Trophoblast cell (in vitro differentiated cells and primary cell): Measurements from ENCODE around the gene GSG1.
"Not testable (repeated sequence)": the region's sequence is repeated elsewhere in the genome, so short reads cannot be mapped to it uniquely, and the experiment has no call there.

Experiments used
- DNase-seq, 2 donors: peaks; one replicate each; pipeline ENCODE4 v3.0.0-alpha.2; 2016
- H2AFZ ChIP-seq: 2 replicates; pipeline ENCODE4 v1.6.1; 2013; ENCODE audit warnings: low read length, moderate library complexity, mild to moderate bottlenecking; ENCODE audit not compliant: insufficient read depth, poor library complexity
- H2AK5ac ChIP-seq: 2 replicates; pipeline ENCODE4 v1.6.1; 2013; ENCODE audit warnings: mild to moderate bottlenecking, low read length
- H2BK120ac ChIP-seq: 2 replicates; pipeline ENCODE4 v1.6.1; 2013; ENCODE audit warnings: low read length, mild to moderate bottlenecking, moderate library complexity; ENCODE audit not compliant: insufficient read depth, poor library complexity
- H2BK12ac ChIP-seq: 2 replicates; pipeline ENCODE4 v1.6.1; 2013; ENCODE audit warnings: mild to moderate bottlenecking, low read length, moderate library complexity
- H2BK5ac ChIP-seq: 2 replicates; pipeline ENCODE4 v1.6.1; 2013; ENCODE audit warnings: low read length, low read depth, moderate library complexity, mild to moderate bottlenecking; ENCODE audit not compliant: poor library complexity
- H3K14ac ChIP-seq: 2 replicates; pipeline ENCODE4 v1.6.1; 2013; ENCODE audit warnings: mild to moderate bottlenecking, low read length
- H3K18ac ChIP-seq: 2 replicates; pipeline ENCODE4 v1.6.1; 2013; ENCODE audit warnings: mild to moderate bottlenecking, low read length
- H3K23ac ChIP-seq: 2 replicates; pipeline ENCODE4 v1.6.1; 2013; ENCODE audit warnings: low read length
- H3K27ac ChIP-seq: 2 replicates; pipeline ENCODE4 v1.5.1; 2013; ENCODE audit warnings: low read depth, mild to moderate bottlenecking, inconsistent platforms, low read length, moderate library complexity
- H3K27me3 ChIP-seq: 2 replicates; pipeline ENCODE4 v1.6.1; 2013; ENCODE audit warnings: inconsistent platforms, mild to moderate bottlenecking, low read length, moderate library complexity; ENCODE audit not compliant: insufficient read depth
- H3K36me3 ChIP-seq, 2 experiments: 1 replicate in 1 of 2; 2 replicates in 1 of 2; pipeline ENCODE4 v1.6.1; 2013; ENCODE audit warnings: low read length in 2 of 2, mild to moderate bottlenecking in 2 of 2, moderate library complexity in 1 of 2; ENCODE audit not compliant: insufficient read depth in 2 of 2, control insufficient read depth in 1 of 2
- H3K4ac ChIP-seq: 2 replicates; pipeline ENCODE4 v1.6.1; 2013; ENCODE audit warnings: low read depth, mild to moderate bottlenecking, low read length, moderate library complexity
- H3K4me1 ChIP-seq, 2 experiments: 1 replicate in 1 of 2; 2 replicates in 1 of 2; pipeline ENCODE4 v1.6.1; 2013; ENCODE audit warnings: low read length in 2 of 2, mild to moderate bottlenecking in 2 of 2, moderate library complexity in 1 of 2; ENCODE audit not compliant: insufficient read depth in 2 of 2, control insufficient read depth in 1 of 2
- H3K4me2 ChIP-seq: 2 replicates; pipeline ENCODE4 v1.6.1; 2013; ENCODE audit warnings: inconsistent platforms, mild to moderate bottlenecking, low read length, moderate library complexity
- H3K4me3 ChIP-seq: 2 replicates; pipeline ENCODE4 v1.5.1; 2013; ENCODE audit warnings: mild to moderate bottlenecking, low read depth, low read length, inconsistent platforms
- H3K79me1 ChIP-seq: one replicate; pipeline ENCODE4 v1.6.1; 2013; ENCODE audit warnings: low read length
- H3K79me2 ChIP-seq: 2 replicates; pipeline ENCODE4 v1.6.1; 2013; ENCODE audit warnings: low read length, mild to moderate bottlenecking; ENCODE audit not compliant: control insufficient read depth, insufficient read depth, poor library complexity
- H3K9ac ChIP-seq: 2 replicates; pipeline ENCODE4 v1.6.1; 2013; ENCODE audit warnings: mild to moderate bottlenecking, low read length
- H3K9me3 ChIP-seq: 2 replicates; pipeline ENCODE4 v1.6.1; 2013; ENCODE audit warnings: low read depth, mild to moderate bottlenecking, control low read depth, inconsistent platforms, low read length; ENCODE audit not compliant: insufficient read depth
- H4K12ac ChIP-seq: 2 replicates; pipeline ENCODE4 v1.6.1; 2013; ENCODE audit warnings: low read depth, mild to moderate bottlenecking, low read length, moderate library complexity
- H4K8ac ChIP-seq: 2 replicates; pipeline ENCODE4 v1.6.1; 2013; ENCODE audit warnings: low read depth, mild to moderate bottlenecking, low read length, moderate library complexity
- H4K91ac ChIP-seq: one replicate; pipeline ENCODE4 v1.6.1; 2013; ENCODE audit warnings: low read depth, mild to moderate bottlenecking, low read length, moderate library complexity
- WGBS: extraction: QIAGEN DNeasy Blood & Tissue Kit; methylation state at CpG from one replicate; pipeline ENCODE4 v1.1.7; 2013; ENCODE audit warnings: missing lambda C conversion rate; ENCODE audit not compliant: insufficient read length, insufficient coverage; ENCODE audit errors: extremely low coverage; 5-methylcytosine and 5-hydroxymethylcytosine counted together

Gene GSG1

GRCh38 chr12:13061377-13061776 is 42.1 kb downstream of the GSG1 start:
- Histone ChIP-seq H3K18ac (no peak overlapping the region), H4K8ac (no peak overlapping the region), H3K9ac (no peak overlapping the region), H3K9me3 (no peaks in the 10 kb centered on the region), H3K36me3 (no peaks in the 10 kb centered on the region), H2AFZ (no peak overlapping the region), H3K27ac (no peak overlapping the region), H3K4me1 (no peaks in the 10 kb centered on the region), H3K23ac (no peak overlapping the region), H3K14ac (no peak overlapping the region), H3K27me3 (no peaks in the 10 kb centered on the region), H2AK5ac (no peak overlapping the region), H2BK120ac (no peak overlapping the region), H3K4me2 (no peak overlapping the region), H2BK5ac (no peak overlapping the region), H3K4me3 (no peak overlapping the region), H3K79me1 (no peaks in the 10 kb centered on the region), H3K4ac (no peak overlapping the region), H2BK12ac (no peak overlapping the region), H3K79me2 (no peaks in the 10 kb centered on the region), H4K91ac (no peak overlapping the region), H4K12ac (no peak overlapping the region)
- DNase-seq: no peak
- no CpG with 5 or more reads among the region's 5 CpGs for WGBS

GRCh38 chr12:13060581-13060980 is 42.9 kb downstream of the GSG1 start:
- no peak overlapping the region for H3K14ac ChIP-seq
- H3K9me3 ChIP-seq: no peaks in the 10 kb centered on the region
- no peak overlapping the region for H3K4me3 ChIP-seq
- no peak overlapping the region for H2BK5ac ChIP-seq
- no peak overlapping the region for H3K4ac ChIP-seq
- no peaks in the 10 kb centered on the region for H3K79me1 ChIP-seq
- no peaks in the 10 kb centered on the region for H3K4me1 ChIP-seq
- H3K4me2 ChIP-seq: no peak overlapping the region
- H3K9ac ChIP-seq: no peak overlapping the region
- H2AK5ac ChIP-seq: no peak overlapping the region
- H4K91ac ChIP-seq: no peak overlapping the region
- H3K27ac ChIP-seq: no peak overlapping the region
- H4K12ac ChIP-seq: no peak overlapping the region
- H2BK120ac ChIP-seq: no peak overlapping the region
- H3K27me3 ChIP-seq: no peaks in the 10 kb centered on the region
- peaks cover 2% of the 10 kb centered on the region in 2 experiments for H3K36me3 ChIP-seq
- no peak for DNase-seq
- no peak overlapping the region for H3K23ac ChIP-seq
- H2AFZ ChIP-seq: no peak overlapping the region
- no peaks in the 10 kb centered on the region for H3K79me2 ChIP-seq
- H2BK12ac ChIP-seq: no peak overlapping the region
- H3K18ac ChIP-seq: no peak overlapping the region
- no peak overlapping the region for H4K8ac ChIP-seq
- WGBS: no CpG with 5 or more reads among the region's 2 CpGs

- DNase-seq: peak; percentile 91 to 93
- not testable (repeated sequence) for H3K9ac ChIP-seq, H3K36me3 ChIP-seq, H3K4me3 ChIP-seq, H2BK12ac ChIP-seq, H3K14ac ChIP-seq, H4K12ac ChIP-seq, H4K91ac ChIP-seq, H4K8ac ChIP-seq, H3K4me2 ChIP-seq, H2BK5ac ChIP-seq, H2AK5ac ChIP-seq, H3K79me1 ChIP-seq, H3K4ac ChIP-seq, H3K4me1 ChIP-seq, H3K27me3 ChIP-seq, H3K27ac ChIP-seq, H3K18ac ChIP-seq, H3K23ac ChIP-seq, H3K9me3 ChIP-seq, H2BK120ac ChIP-seq, H2AFZ ChIP-seq, H3K79me2 ChIP-seq
- WGBS: no CpG with 5 or more reads among the region's 6 CpGs
Observed at GRCh38 chr12:13053617-13054016, 49.9 kb downstream of the GSG1 start.

- H3K18ac ChIP-seq: no peak overlapping the region
- no peak overlapping the region for H3K27ac ChIP-seq
- no peak overlapping the region for H4K8ac ChIP-seq
- no peak overlapping the region for H3K4me2 ChIP-seq
- no peaks in the 10 kb centered on the region for H3K79me2 ChIP-seq
- H4K12ac ChIP-seq: no peak overlapping the region
- no peak overlapping the region for H3K23ac ChIP-seq
- peaks cover 4 to 6% of the 10 kb centered on the region in 2 experiments for H3K36me3 ChIP-seq
- no peaks in the 10 kb centered on the region for H3K4me1 ChIP-seq
- H2AFZ ChIP-seq: no peak overlapping the region
- no peak overlapping the region for H3K4ac ChIP-seq
- H3K4me3 ChIP-seq: no peak overlapping the region
- no peak overlapping the region for H4K91ac ChIP-seq
- H2BK5ac ChIP-seq: no peak overlapping the region
- H3K27me3 ChIP-seq: no peaks in the 10 kb centered on the region
- no CpG with 5 or more reads among the region's 2 CpGs for WGBS
- H2BK12ac ChIP-seq: no peak overlapping the region
- no peak for DNase-seq
- H3K9me3 ChIP-seq: no peaks in the 10 kb centered on the region
- H2BK120ac ChIP-seq: no peak overlapping the region
- H3K79me1 ChIP-seq: no peaks in the 10 kb centered on the region
- H2AK5ac ChIP-seq: no peak overlapping the region
- H3K14ac ChIP-seq: no peak overlapping the region
- no peak overlapping the region for H3K9ac ChIP-seq
Observed at GRCh38 chr12:13052421-13052820, 51.0 kb downstream of the GSG1 start.
